Suppressor macrophage treated with lipopolysaccharide for 1 hour (primary cell): ENCODE results near the gene NASP.
"Not testable (repeated sequence)": the region's sequence is repeated elsewhere in the genome, so short reads cannot be mapped to it uniquely, and the experiment has no call there.

Experiments
- DNase-seq, 3 donors: peaks; one replicate each; pipeline ENCODE4 v3.0.0-alpha.2; 2020 to 2022

The NASP gene

DNA sequence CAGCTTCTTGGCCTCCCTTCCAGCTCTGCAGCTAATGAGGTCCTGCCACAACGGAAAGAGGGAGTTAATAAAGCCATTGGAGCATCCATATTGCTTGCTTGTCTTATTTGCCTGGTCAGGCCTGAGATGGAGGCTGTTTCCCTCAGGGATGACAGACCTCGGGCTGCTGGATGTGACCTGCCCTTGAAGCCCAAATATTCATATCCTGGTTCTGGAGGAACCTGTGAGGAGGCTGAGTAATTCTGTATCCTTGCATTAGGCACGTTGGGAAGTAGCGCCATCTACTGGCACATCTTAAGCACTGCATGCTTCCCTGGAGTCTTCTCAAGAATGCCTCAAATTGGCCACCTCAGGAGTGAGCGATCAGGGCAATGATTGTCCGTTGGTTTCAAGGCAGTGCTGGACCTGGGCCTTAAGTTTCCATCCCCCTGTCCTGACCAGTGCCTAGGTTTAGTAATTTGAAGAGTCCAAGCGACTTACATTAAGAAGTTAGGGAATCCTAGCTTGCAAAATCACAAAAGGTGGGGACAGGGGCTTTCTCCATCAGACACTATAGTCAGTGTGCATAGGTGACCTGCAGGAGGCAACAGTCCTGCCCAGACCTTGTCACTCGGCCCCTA lies 13.8 kb upstream of the NASP start:
- DNase-seq = peak; percentile 76 to 87 (median 87)

DNA sequence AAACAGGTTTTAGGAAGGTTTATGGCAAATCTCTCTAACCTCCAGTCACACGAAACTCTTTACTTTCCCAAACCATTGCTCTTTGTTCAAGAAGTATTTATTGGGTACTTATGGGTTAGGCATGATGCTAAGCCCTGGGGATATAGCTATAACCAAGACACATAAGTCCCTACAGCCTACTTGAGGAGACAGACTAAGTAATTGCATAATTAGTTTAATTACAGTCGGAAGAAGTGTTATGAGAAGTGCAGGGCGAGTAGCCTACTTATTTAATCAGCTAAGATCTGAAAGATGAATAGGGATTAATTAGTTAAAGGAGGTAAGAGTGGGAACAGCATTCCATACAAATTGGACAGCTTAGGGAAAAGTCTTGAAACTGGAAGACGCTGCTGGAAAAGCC lies 13.2 kb upstream of the NASP start:
- no peak for DNase-seq

DNA sequence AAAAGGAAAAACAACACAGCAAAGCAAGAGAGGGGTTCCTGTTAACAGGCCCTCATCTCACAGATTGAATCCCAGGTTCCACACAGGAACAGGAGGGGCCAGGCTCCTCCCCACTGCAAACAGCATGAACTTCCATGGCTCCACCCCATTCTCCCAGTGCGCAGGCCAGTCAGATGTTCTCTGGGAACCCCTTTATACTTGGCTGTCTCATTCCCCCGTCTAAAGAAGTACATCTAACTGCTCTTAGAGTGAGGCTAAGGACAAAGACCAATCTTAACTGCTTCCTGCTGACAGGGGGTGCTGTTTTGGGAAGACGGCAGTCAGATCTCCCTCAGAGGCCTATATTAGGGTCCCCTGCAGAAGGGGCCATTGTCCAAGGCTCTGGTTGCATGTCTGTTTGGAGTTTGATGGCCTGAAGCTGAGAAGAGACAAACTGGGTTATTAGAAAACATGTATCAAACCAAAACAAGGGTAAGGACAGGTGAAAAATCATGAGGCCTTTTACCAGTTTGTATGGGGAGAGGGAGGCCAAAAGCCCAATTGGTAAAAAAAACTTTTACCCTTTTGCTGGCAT lies 10.5 kb upstream of the NASP start:
- DNase-seq = no peak

DNA sequence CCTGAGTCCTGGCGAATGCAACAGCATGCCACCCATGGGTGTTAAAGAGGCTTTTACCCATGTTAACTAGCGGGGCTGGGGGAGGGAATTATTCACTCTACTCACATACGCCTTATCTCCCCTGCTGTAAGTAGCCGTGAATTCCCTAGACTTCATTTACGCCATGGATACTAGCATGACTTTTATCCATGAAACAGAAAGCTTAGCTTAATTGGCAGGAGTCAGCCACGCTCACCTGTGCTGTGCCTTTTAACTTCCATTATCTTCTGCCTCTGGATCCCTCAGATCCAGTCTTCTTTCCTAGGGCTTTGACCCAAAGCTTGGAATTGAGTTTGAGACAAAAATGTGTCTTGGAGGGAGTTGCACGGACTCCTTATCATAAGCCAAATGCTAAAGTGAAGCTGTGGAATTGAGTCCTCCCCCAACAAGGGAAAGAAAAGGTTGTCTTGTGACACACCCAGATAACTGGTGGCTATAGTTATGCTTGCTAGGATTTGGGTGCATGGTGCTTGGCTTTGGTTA lies 9.7 kb upstream of the NASP start:
- DNase-seq = no peak

DNA sequence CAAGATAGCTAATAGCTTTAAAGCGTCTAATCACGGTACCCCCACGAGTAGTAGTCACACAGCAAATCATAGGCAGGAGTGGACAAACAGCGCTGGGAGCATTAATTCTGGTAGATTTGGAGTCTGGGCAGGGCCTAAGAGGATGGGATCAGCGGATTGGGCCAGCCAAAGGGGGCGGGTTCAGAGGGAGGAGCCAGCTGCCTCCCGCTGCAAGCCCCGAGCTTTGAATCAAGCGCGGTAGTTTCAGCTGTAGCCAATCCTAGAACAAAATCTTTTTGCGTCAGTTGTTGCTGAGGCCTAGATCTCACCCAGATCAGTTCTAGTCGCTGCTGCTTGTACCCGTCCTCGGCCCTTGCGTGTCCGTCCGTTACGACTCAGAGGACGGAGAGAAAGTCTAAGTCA lies 576 bp upstream of the NASP start:
- DNase-seq = peak; percentile 97 to 99 (median 99)

- peak; percentile 92 to 98 (median 96) for DNase-seq
Measured at GRCh38 chr1:45584351-45585109, 689 bp downstream of the NASP start.

DNA sequence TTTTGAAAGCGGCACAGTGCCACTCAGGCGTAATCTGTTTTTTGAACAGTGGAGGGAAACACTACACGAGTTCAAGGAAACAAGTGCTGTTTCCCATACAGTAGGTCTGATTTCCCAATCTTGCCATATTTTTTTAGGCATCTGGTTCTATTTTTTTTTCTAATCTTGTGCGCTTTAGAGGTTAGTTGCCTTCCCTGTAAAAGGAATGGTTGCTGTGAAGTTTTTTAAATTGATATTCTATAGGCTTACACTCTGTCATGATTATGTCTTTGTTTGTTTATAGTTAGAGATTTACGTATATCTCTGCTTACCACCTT lies 1.2 kb downstream of the NASP start:
- no peak for DNase-seq

- no peak for DNase-seq
Measured at GRCh38 chr1:45585496-45586075, 1.7 kb downstream of the NASP start.

DNA sequence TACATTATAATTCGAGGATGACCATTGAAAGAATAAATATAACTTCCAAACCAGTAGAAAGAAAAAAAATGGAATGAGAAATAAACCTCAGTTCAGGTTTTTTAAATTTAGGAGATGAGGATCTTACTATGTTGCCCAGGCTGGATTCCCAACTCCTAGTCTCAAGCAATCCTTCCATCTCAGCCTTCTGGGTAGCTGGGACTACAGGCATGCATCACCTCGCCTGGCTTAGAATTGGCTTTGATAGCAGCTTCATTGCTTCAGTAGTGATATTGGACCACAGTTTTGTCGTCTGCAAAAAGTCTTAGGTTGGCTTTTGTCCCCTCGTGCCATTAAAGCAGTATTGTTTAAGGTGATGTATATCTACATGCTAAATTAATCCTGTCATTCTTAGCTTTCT lies 2.9 kb downstream of the NASP start:
- no peak for DNase-seq

DNA sequence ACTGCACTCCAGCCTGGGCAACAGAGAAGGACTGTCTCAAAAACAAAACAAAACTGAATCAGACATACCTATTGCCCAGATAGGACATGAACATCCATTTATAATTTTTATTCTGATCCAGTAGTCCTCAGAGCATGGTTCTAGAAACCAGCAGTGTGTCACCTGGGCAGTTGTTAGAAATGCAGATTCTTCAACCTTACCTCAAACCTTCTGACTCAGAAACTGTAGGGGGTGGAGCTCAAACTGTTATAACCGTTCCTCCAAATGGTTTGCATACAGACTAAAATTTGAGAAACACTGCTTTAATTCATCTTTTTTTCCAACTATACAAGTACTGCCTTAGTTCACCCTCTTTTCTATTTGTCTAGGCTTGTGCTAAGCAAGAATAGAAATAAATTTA lies 6.0 kb downstream of the NASP start:
- no peak for DNase-seq

GRCh38 chr1:45594412-45594811 lies 10.6 kb downstream of the NASP start:
- no peak for DNase-seq

- not testable (repeated sequence) for DNase-seq
Measured at GRCh38 chr1:45596765-45597164, 12.9 kb downstream of the NASP start.

DNA sequence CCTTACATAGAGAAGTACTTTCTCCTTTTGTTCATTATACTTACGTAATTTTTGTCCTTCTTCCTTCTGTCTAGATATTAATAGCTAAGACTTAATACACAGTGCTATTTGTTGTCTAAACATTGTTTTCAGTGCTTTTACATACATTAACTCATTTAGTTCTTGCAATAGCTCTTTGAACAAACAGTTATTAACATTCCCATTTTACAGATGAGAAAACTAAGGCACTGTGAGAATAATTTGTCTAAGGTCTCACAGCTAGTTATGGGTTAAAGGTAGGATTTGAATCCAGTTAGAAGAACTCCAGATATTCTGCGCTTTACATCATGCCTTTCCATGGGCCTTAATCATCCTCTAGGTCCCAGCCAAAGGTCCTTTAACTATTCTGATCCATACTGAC lies 20.4 kb downstream of the NASP start:
- DNase-seq = no peak

- peak; percentile 50 to 70 (median 51) for DNase-seq
Measured at GRCh38 chr1:45607404-45608074, 23.7 kb downstream of the NASP start.

DNA sequence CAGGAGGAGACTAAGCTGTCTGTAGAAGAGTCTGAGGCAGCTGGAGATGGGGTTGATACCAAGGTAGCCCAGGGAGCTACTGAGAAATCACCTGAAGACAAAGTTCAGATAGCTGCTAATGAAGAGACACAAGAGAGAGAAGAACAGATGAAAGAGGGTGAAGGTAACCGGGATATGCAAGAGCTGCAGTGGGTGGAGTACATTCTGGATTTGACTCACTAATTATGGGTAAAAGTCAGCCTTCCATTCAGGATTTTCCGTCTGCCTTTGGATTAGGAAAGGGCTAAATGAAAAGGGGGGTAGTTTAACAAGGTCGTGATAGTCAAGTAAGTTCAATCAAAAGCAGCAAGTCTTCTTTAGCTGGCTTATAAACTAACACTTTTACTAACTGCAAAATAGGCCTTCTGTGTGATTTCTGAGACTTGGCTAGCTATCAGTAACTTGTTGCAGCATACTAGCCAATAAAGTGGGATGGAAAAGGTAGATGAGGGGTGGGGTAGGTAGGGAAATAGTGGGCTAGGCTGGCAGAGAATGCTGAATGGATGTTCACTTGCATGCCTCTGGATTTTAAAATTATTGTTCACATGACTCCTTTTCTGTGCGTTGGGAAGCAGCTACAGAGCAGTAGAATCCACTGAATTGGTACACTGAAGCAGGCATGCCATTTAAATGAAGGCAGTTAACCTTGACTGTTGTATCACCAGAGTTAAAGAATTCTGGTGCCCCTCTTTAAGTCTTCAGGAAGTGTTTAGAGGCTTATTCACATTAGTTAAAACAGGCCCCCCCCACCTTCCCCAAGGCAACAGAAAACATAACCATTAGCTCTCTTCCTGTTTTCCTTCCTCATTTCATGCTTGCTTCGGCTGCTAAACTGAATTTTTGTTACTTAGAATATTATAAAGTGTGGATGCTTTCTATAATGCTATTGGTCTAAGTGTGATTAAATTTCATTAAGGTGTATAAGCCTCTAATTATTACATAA lies 24.6 kb downstream of the NASP start:
- DNase-seq = peak; percentile 47 to 58 (median 53)

- no peak for DNase-seq
Measured at GRCh38 chr1:45610589-45611226, 26.9 kb downstream of the NASP start.

DNA sequence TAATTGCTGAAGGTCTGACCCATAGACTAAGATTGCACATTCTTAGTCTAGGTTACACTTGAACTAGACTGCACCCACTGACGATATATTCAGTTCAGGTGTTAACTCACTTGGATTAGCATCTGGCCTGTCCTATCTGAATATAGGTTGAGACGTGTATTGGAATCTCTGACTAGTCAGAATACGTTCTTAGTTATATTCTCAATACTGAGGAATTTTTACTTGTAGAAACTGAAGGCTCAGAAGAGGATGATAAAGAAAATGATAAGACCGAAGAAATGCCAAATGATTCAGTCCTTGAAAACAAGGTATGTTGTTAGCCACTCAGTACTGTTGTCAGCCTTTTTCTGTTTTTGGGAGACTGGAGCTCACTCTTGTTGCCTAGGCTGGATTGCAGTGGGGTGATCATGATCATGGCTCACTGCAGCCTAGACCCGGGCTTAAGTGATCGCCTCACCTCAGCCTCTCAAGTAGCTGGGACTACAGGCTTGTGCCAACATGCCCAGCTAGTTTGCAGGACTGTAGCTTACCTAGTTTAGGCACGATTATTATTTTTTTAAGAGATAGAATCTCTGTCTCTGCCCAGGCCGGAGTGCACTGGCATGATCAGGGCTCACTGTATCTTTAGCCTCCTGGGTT lies 29.2 kb downstream of the NASP start:
- DNase-seq = no peak

DNA sequence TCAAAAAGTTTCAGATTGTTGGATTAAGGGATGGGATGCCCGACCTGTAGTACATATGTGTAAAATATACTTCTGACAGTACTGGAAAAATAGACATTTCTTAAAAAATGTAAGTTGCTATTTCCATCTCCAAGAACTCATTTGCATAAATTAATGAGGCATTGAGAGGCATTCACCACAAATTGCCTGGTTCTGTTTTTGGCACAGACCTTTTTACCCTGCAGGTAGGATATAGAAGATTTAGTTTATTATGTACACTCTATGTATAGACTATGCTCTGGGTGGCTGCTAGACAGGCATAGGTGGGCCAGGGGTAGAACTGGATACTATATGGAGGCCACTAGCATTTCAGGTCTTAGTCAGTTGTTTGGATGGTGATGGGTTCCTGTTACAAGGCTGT lies 32.0 kb downstream of the NASP start:
- no peak for DNase-seq

DNA sequence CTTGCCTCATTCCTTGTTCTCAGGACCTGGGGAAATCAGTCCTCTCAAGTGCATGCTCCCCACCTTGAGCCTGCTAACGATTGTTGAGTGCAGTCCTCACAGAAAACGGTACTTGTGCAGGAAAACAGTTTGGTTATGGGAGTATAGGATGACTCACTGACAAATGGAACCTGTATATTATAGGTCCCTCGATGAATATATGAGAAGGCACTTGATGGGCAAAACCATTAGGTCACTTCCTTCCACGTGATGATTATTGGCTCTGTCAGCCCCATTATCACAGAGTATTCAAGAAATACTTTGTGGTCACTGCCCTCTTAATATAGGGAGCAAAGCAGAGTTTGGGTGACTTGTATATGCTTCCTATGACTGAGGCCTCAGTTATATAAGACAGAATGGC lies 33.8 kb downstream of the NASP start:
- no peak for DNase-seq

DNA sequence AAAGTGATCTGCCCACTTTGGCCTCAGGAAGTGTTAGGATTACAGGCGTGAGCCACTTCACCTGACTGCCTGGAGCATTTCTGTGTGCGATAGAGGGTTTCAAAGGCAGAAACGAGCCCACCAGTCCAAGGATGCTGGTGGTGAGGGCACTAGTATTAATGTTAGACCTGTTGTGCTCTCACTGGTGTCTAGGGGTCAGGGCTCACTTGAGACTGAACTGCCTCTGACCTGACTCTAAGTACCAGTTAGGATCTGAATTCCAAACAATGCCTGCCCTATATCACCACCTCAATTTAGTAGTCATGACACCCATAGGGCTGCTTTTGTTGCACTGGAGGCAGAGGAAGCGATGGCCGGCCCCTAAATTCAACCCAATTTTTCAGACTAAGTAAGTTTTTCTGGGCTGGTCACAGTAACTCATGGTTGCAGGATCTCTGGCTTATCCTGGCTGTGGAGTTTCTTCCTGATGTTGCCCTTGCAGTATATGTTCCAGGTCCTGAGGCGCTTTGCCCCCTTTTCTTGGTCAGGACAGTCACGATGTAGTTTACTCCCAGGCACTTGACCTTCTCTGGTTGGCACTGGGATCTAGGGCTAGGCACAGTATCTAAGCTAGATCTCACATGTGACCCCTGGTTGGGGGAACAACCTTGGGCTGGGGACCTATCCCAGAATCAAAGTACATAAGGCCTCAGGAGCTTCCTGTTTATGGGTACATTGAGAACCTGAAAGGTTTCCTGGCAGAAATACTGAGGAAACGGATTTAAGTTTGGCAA lies 35.5 kb downstream of the NASP start:
- no peak for DNase-seq
